GM19467 (cell line): Measurements from ENCODE around the gene TRPM3.

Experiments
- ATAC-seq: cut with Tn5 transposase; IDR thresholded peaks from one replicate; pipeline ENCODE4 v1.9.1; 2021; ENCODE audit warnings: mild to moderate bottlenecking, moderate library complexity; ENCODE audit not compliant: unreplicated experiment

Gene TRPM3

DNA sequence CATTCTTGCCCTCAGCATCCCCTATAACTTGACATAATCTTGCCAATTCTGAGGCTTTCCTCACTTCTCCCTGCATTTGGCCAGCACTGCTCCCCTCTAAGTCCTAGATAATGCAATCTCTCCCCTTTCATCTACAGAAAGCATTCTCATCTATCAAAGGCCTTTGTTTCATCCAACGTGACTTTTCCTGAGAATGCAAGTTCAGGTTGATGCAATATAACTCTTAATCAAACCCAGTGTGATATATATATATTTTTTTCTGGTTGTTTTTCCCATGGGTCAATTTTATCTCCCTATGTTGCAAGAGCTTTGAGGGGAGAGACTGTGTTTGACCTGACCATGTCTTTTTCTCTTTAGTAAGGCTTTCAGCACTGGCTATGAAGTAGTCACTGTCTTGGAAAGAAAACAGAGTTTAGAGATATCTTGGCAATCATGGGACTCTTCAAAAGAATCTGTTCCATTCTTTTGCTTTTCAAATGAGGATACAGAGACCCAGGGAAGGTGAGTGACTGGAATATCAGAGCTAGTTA lies 268.6 kb downstream of the TRPM3 start:
- ATAC-seq: no peak

DNA sequence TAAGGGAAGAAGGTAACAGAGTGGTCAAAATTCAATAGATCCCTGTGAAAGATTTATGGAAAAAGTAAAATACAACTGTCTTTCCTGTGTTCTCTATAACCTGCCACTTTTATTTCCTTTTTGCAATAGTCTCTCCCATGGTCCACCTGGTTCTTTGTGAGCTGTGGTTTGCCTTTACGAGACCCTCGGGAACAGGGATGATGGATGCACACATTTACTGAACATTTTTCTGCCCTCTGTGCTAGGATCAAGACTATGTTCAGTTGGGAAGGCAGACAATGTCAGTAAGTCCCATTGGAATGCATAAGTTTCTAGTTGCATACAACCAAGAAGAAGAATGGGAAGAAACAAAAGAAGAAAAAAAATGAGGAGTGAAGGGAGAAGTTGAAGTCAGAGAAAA lies 281.2 kb downstream of the TRPM3 start:
- no peak for ATAC-seq

DNA sequence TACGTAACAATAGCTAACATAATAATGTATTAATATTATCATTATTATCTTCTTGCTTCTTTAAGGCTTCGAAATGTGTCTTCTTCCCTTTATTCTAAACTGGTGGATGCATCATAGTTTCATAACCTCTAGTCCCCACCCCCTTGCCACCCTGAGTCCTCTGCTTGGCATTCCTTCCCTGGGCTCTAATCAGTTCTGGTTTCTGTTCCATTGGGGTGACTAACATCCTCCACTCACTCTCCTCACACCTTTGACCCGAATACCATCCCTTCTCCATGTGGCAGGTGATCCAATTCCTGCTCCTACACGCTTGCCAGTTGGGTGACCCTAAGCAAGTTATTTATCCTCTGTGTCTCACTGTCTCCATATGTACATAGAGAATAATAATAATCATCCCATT lies 286.1 kb downstream of the TRPM3 start:
- ATAC-seq: no peak

DNA sequence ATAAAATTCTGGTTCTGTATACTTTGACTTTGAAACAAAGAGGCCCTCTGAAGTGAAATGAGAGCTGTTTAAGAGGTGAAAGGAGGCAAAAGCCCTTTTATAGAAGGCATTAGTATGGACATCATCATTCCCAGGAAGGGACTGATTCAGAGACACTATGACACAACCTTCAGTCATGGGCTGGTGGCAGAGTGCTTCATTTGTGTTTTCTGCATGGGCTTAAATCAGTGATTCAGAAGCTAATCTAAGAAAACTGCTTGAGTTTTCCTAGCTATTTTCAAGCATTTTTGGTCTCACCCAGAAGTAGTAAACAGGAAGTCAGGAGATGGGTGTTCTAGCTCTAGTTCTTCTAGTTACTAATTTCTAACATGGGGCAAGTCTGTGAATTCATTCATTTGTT lies 288.9 kb downstream of the TRPM3 start:
- no peak for ATAC-seq

DNA sequence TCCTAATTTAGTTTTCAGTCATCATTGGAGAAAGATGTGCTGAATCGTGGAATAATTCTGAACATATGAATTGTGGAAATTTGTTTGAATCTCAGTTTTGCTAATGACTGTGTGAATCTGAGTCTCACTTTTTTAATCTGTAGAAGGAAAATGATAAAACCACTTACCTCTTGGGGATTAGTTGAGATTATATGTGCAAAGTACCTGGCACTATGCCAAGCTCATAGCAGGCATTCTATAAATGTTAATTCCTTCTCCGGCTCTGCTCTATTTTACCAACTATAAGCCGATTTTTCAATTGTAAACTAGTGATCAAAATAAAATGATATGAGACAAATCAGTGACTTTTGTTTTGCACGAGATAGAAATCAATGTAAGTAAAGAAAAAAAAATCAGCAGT lies 290.8 kb downstream of the TRPM3 start:
- no peak for ATAC-seq

DNA sequence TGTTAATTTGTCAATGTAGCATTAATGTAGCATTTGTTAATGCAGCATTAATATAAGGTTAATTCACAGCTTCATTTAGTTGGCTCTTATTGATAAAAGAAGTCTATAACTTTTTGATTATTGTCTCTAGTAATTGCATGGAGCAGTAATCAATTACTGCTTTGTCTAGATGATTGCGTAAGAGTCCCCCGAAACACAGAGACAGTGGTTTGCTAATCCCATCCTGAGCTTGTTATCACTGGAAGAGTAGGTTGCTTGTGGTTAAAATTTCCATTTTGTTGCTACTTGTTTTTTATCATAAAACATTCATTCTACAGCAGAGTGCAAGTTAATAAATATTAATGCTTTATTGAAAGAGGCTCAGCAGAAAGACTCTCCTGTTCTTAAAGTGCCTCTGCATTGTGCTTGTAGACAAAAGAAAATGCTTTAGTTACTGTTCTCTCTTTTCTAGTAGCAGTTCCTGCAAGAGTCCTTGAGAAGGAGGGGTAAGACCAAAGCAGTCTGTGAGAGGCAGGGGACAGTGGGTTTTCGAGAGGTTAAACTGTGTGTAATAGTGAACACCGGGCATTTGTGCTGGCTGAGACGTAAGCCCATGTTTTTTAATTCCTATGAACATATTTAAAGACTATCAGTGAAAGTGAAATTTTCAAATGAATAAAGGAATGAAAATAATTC lies 291.7 kb downstream of the TRPM3 start:
- ATAC-seq: no peak

DNA sequence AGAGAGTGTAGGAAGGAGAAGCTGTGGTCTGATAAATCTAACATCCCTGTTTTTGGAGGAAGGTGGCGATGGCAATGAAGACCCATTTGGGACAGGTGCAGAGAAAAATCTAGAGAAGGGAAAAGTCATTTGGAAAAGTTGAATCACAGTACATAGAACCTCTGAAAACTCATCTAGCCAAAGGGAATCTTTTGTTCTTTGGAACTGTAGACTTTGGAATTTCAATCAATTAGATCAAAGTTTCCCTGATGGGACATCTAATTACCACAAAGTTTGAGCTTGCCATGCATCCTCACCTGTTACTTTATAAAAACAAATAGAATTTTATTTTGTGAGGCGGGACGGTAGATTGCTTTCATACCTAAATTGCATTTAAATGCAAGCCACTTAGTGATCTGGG lies 294.9 kb downstream of the TRPM3 start:
- no peak for ATAC-seq

DNA sequence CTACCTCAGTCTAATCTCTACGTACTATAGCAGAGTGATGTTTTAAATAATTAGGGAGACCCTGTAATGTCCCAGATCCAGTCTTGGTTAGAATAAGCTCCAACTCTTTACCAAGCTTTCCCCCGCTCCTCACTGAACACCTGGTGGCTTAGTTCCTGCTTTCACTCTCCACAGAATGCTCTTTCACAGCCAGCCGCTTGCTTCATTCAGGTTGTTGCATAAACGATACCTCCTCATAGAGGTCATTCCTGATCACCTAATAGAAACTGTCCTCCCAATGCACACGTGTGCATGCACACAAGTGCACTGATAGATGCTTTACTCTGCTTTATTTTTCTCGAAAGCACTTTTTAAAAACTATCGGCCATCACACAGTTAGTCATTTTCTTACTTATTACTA lies 298.1 kb downstream of the TRPM3 start:
- ATAC-seq: no peak

DNA sequence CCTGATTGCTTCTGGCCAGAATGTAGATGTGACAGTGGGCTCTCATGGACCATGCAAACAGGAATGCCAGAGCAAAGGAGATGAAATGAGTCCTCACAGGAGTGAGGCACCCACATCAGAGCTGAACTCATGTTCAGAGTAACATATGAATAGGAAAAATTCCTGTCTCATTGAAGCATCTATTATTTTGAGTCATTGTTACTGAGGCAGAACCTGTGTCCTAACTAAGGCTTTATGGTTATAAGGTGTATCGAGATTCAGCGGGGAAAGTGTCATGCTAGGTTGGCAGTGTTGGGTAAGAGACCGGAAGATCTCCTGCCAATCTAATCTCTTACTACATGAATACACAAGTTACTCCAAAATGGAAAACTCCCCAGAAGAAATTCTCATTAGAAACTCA lies 304.1 kb downstream of the TRPM3 start:
- no peak for ATAC-seq

DNA sequence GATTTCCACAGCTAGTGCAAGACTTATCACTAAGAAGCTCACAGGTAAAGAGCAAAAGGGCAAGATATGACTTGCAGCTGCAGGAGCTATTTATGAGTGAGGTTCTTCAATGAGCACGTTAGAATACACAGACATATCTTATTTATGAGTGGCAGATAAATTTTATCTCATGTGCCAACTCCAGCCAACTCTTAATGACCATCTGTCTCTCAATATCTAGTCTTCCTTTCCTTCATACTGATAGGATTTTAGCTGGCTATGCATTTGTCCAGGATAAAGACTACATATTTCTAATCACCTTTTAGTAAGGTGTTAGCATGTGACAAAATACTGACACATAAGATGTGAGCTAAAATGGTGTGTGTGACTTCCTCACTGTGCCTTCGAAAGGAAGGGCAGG lies 304.5 kb downstream of the TRPM3 start:
- ATAC-seq: no peak

DNA sequence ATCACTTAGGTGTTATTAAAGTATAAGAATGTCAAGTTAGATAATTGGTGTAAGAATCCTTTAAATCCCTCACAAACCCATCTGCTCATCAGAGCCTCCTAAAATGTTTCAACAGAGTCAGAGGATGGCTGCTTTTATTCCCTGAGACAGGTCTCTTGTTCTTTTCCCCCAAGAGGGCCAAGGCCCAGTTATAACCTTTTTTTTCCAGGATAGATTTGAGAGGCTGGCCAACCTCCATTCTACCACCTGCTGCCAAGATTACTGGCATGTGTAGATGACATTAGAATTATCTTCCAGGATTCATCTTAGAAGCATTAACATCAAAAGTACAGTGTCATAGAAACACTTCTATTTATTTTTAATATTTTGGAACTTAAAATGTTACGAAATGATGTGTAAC lies 305.1 kb downstream of the TRPM3 start:
- no peak for ATAC-seq

DNA sequence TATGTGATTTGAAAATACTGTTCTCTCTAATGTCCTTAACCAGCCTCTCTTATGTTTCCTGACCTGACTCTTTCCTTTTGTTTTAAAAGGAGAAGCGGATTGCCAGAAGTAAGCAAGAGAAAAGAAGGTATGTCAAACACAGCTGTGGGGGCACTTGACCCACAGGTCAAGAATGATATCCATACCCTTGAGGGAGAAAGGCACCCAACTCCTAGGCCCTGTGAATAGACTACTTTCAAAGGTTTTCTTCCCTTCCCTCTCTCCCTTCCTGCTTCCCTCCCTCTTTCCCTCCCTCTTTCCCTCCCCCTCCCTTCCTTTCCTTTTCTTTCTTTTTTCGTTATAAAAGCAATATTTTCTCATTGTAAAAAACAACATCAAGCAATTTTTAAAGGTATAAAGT lies 306.8 kb downstream of the TRPM3 start:
- ATAC-seq: no peak

DNA sequence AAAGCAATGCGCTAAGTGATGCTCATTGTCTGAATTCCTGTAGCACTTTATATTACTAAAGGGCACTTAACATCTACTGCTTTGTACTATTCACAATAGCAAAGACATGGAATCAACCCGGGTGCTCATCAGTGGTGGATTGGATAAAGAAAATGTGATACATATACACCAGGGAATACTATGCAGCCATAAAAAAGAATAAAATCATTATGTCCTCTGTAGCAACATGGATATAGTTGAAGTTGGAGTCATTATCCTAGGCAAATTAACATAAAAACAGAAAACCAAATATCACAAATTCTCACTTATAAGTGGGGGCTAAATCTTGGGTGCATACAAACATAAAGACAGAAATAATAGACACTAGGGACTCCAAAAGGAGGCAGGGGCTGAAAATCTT lies 308.3 kb downstream of the TRPM3 start:
- no peak for ATAC-seq

DNA sequence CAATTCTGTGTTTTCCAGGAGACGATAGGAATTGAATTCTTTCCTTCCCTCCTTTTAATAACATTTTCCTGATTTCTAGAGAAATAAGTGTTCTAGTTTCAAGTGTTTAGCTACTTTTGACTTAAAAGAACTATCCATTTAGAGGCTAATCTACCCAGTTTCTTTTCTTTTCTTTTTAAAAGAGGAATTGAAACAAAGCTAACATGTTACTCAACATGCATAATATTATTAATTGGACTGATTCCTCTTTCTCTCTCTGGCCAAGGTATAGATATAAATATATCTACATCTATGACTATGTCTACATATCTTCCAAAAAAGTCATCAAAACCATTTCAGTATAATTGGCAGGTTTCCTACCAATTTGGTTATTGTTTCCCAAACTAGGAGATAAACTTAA lies 309.8 kb downstream of the TRPM3 start:
- peak; percentile 58 for ATAC-seq

DNA sequence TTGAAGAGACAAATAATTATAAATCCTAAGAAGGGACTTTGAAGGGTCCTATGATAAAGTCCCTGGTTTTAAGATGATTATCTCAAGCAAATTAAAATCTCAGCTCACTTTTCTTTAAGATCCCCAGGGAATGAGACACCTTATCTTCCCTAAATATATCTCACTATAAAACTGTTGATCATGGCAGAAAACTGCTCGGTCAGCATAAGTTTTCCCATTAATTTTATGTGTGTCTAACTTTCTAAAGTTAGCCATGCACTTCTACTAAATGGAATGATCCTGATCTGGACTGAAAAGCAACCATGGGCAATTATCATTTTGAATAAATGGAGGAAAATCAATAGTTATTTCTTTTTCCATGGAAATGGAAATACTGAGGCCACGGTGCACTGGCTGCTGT lies 314.5 kb downstream of the TRPM3 start:
- no peak for ATAC-seq

DNA sequence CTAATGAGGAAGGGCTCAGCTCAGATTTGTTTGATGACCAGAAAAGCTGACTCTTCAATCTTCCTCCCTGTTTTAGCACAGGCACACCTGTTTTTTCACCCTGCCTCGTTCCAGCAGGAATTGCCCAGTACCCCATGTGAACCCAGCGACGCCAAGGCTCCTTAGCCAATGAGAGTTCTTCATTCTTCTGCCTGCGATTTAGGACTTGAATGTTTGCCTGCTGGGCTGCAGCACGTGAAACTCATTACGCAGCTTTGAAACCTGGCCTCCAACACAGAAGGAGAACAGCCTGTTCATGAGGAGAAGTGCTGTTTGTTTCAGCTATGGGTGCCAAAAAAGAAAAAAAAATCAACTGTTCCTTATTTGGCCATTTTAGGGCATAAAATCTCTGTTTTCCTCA lies 315.5 kb downstream of the TRPM3 start:
- no peak for ATAC-seq

DNA sequence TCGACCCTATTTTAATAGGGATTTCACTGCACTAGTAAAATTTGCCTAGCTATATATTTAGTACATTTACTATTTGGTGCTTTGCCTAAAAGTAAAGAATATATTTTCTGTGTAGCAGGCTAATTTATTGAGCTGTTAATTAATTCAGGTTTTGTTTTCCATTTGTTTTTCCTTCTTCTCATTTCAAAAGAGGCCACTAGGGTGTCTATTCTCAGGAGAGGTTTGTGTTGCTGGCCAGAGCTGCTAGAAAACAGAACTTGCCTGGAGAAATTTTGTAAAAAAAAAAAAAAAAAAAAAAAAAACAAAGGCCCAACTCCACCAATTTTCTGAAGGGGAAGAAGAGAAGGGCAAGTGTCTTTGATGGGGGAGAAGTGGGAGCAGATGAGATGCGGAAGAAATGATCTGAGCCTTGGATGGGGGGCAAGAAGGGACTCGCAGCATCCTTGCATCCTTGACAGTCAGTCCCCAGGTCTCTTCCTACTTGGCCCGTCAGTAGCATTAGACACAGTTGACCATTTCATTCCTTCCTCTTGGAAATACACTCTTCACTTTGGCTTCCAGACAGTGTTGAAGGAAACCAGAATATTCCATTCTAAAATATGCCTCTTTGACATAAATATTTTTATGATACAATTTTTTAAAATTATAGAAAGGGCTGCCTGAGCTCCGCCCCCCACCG lies 318.5 kb downstream of the TRPM3 start:
- no peak for ATAC-seq

DNA sequence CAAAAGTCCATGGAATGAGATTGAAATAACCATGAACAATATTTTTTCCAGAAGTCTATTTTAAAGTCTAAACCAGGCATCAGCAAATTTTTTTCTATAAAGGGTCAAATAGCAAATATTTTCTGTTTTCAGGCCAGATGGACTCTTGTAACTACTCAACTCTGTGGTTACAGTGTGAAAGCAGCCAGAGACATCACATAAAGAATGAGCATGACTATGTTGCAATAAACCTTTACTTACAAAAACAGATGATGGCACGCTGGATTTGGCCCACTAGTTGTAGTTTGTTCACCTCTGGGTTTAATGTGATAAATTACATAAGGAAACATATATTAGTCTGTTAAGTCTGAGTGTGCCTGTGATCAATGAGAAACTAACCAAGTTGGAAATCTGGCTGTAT lies 319.2 kb downstream of the TRPM3 start:
- ATAC-seq: no peak

DNA sequence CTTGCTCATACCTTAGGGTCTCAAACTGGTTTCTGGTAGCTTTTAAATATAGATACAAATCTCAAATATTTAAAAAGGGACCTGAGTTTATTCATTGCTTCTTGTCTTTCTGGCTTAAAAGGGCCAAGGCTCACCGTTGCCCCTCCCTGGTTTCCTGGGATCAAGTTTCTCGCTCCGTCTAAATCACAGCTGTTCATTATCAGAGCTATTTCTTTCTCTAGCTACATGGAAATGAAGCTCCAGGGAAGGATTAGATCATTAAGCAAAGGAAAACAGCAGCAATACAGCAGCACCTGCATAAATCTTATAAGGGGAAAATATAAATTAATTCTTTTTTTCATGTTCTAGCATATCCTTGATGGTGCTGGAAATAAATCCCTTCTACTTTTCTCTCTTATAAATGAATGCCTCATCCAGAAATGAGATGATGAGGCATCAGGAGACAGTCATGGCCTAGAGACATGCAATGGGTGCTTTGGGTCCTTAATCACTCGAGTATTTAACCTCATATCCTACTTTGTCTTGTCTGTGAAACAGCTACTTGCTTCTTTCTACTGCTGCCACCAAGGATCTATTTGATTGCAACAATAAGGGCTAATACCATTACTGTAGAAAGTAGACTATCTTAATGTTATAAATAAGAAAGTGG lies 320.1 kb downstream of the TRPM3 start:
- no peak for ATAC-seq

DNA sequence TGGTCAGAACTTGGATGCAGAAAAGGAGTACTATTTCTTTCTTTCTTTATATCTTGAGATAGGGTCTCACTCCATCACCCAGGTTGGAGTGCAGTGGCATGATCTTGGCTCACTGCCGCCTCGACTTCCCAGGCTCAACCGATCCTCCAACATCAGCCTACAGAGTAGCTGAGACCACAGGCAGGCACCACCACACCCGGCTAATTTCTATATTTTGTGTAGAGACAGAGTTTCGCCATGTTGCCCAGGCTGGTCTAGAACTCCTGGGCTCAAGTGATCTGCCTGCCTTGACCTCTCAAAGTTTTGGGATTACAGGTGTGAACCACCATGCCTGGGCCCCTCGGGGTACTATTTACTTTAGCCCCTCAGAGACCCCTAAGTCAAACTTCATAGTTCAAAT lies 323.4 kb downstream of the TRPM3 start:
- no peak for ATAC-seq

DNA sequence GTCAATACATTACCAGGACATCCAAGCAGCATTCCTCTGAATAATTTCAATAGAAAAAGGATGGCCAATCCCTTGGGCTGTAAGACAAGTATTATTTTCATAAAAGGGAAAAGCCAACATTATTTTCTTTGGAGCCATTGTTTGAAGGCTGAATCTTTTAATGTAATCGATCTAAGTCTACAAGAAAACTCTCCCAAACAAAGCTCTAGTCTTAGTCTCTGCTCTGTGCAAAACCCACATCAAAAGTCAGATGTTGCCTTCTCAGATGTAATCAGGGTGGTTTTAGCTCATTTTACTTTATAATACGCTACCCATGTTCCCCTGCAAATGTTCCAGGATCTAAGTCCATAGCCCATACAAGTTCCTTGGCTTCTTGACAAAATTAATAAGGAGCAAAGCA lies 325.6 kb downstream of the TRPM3 start:
- no peak for ATAC-seq

DNA sequence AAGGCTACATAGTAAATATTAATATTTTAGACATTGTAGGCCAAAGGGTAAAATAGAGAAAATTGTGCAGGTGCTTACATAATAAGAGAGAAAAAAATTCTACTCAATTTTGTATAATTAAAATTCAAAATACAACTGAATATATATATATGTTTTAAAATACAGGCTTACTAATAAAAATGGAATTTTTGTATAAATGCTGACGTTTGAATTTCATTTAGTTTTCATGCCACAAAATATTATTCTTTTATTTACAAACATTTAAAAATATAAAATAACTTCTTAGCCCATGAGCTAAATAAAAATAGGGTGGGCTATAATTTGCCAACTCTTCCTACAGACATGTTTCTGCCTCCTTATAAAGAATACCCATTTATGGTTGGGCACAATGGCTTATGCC lies 328.6 kb downstream of the TRPM3 start:
- ATAC-seq: no peak
